Measurements from ENCODE around the gene ZSCAN25. TPM values are rescaled to one million over a fixed set of nuclear protein-coding genes. Genes with fewer than 3 reads are reported as not detected.

ZSCAN25 gene
- total and polyA plus RNA-seq, 4 donors, result 2.1 to 22.5 (median 11.8) TPM

- H3K27ac ChIP-seq (ENCODE audit: low read depth in 1 of 2, low read length in 2 of 2), result no peak overlapping the region
- ATAC-seq (ENCODE audit: low FRiP score) (no peak), DNase-seq (no peak)
- H3K4me1 ChIP-seq (ENCODE audit: control insufficient read depth in 1 of 2, insufficient read depth in 2 of 2, low read length in 2 of 2), result no peaks in the 10 kb centered on the region
- no peaks in the 10 kb centered on the region for H3K27me3 ChIP-seq (ENCODE audit: control insufficient read depth in 1 of 2, insufficient read depth in 2 of 2, low read length in 1 of 2)
- WGBS, 2 donors, result 95 to 96% methylated on average over 8 of the region's 8 CpGs
- H3K4me3 ChIP-seq (ENCODE audit: low read length in 2 of 2), result no peak overlapping the region
- no peaks in the 10 kb centered on the region for H3K36me3 ChIP-seq (ENCODE audit: control insufficient read depth in 1 of 2, insufficient read depth in 2 of 2, low read length in 1 of 2)
- H3K9me3 ChIP-seq (ENCODE audit: control insufficient read depth, low read length), result no peaks in the 10 kb centered on the region
- intact Hi-C loops (cut with DNase I), result no loop called here
Observed at GRCh38 chr7:99668541-99668940, 51.8 kb downstream of the ZSCAN25 start.

DNA sequence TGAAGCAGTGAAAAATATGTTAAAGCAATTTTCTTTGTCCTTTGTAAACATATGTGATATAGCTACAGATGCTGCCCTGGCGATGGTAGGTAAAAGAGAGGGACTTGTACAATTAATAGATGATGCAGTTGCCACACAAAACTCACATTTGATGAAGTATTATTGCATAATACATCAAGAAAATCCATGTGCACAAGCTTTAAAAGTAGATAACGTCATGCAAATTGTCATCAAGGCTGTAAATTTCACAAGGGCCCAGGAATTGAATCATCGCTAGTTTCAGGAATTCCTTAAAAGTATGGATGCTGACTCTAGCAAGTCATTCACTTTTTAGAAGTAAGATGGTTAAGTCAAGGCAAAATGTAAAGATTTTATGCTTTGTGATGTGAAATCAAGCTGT, 53.0 kb downstream of the ZSCAN25 start:
- H3K36me3 ChIP-seq (ENCODE audit: control insufficient read depth in 1 of 2, insufficient read depth in 2 of 2, low read length in 1 of 2), result no peaks in the 10 kb centered on the region
- H3K27me3 ChIP-seq (ENCODE audit: control insufficient read depth in 1 of 2, insufficient read depth in 2 of 2, low read length in 1 of 2), result no peaks in the 10 kb centered on the region
- intact Hi-C loops (cut with DNase I), result no loop called here
- ATAC-seq (ENCODE audit: low FRiP score) (no peak), DNase-seq (no peak)
- no peak overlapping the region for H3K4me3 ChIP-seq (ENCODE audit: low read length in 2 of 2)
- H3K4me1 ChIP-seq (ENCODE audit: control insufficient read depth in 1 of 2, insufficient read depth in 2 of 2, low read length in 2 of 2), result no peaks in the 10 kb centered on the region
- H3K9me3 ChIP-seq (ENCODE audit: control insufficient read depth, low read length), result no peaks in the 10 kb centered on the region
- H3K27ac ChIP-seq (ENCODE audit: low read depth in 1 of 2, low read length in 2 of 2), result no peak overlapping the region
- WGBS, 2 donors, result 86 to 89% methylated on average over 3 of the region's 3 CpGs

- ATAC-seq (ENCODE audit: low FRiP score), result no peak
- Histone ChIP-seq H3K27ac (ENCODE audit: low read depth in 1 of 2, low read length in 2 of 2) (no peak overlapping the region), H3K27me3 (ENCODE audit: control insufficient read depth in 1 of 2, insufficient read depth in 2 of 2, low read length in 1 of 2) (no peaks in the 10 kb centered on the region), H3K36me3 (ENCODE audit: control insufficient read depth in 1 of 2, insufficient read depth in 2 of 2, low read length in 1 of 2) (no peaks in the 10 kb centered on the region), H3K4me3 (ENCODE audit: low read length in 2 of 2) (no peak overlapping the region), H3K4me1 (ENCODE audit: control insufficient read depth in 1 of 2, insufficient read depth in 2 of 2, low read length in 2 of 2) (no peaks in the 10 kb centered on the region), H3K9me3 (ENCODE audit: control insufficient read depth, low read length) (no peaks in the 10 kb centered on the region)
- WGBS, 2 donors, result 91 to 93% methylated on average over 7 of the region's 7 CpGs
- intact Hi-C loops (cut with DNase I), result no loop called here
- no peak for DNase-seq
Observed at GRCh38 chr7:99672573-99672972, 55.8 kb downstream of the ZSCAN25 start.

- Histone ChIP-seq H3K9me3 (ENCODE audit: control insufficient read depth, low read length) (no peaks in the 10 kb centered on the region), H3K4me3 (ENCODE audit: low read length in 2 of 2) (no peak overlapping the region), H3K4me1 (ENCODE audit: control insufficient read depth in 1 of 2, insufficient read depth in 2 of 2, low read length in 2 of 2) (no peaks in the 10 kb centered on the region), H3K36me3 (ENCODE audit: control insufficient read depth in 1 of 2, insufficient read depth in 2 of 2, low read length in 1 of 2) (no peaks in the 10 kb centered on the region), H3K27ac (ENCODE audit: low read depth in 1 of 2, low read length in 2 of 2) (no peak overlapping the region), H3K27me3 (ENCODE audit: control insufficient read depth in 1 of 2, insufficient read depth in 2 of 2, low read length in 1 of 2) (no peaks in the 10 kb centered on the region)
- DNase-seq (no peak), ATAC-seq (ENCODE audit: low FRiP score) (no peak)
- 56 to 60% methylated on average over 2 of the region's 2 CpGs for WGBS, 2 donors
- intact Hi-C loops (cut with DNase I), result no loop called here
Observed at GRCh38 chr7:99674995-99675742, 58.4 kb downstream of the ZSCAN25 start.

GRCh38 chr7:99677013-99677647, 60.4 kb downstream of the ZSCAN25 start:
- no peak for ATAC-seq (ENCODE audit: low FRiP score)
- no peak overlapping the region for H3K4me3 ChIP-seq (ENCODE audit: low read length in 2 of 2)
- 80 to 86% methylated on average over 4 of the region's 4 CpGs for WGBS, 2 donors
- H3K4me1 ChIP-seq (ENCODE audit: control insufficient read depth in 1 of 2, insufficient read depth in 2 of 2, low read length in 2 of 2), result no peaks in the 10 kb centered on the region
- no peaks in the 10 kb centered on the region for H3K9me3 ChIP-seq (ENCODE audit: control insufficient read depth, low read length)
- DNase-seq, result no peak
- intact Hi-C loops (cut with DNase I), result no loop called here
- H3K27ac ChIP-seq (ENCODE audit: low read depth in 1 of 2, low read length in 2 of 2), result no peak overlapping the region
- H3K27me3 ChIP-seq (ENCODE audit: control insufficient read depth in 1 of 2, insufficient read depth in 2 of 2, low read length in 1 of 2), result no peaks in the 10 kb centered on the region
- H3K36me3 ChIP-seq (ENCODE audit: control insufficient read depth in 1 of 2, insufficient read depth in 2 of 2, low read length in 1 of 2), result no peaks in the 10 kb centered on the region

GRCh38 chr7:99677648-99678045, 60.9 kb downstream of the ZSCAN25 start:
- Histone ChIP-seq H3K27ac (ENCODE audit: low read depth in 1 of 2, low read length in 2 of 2) (no peak overlapping the region), H3K4me3 (ENCODE audit: low read length in 2 of 2) (no peak overlapping the region), H3K9me3 (ENCODE audit: control insufficient read depth, low read length) (no peaks in the 10 kb centered on the region), H3K27me3 (ENCODE audit: control insufficient read depth in 1 of 2, insufficient read depth in 2 of 2, low read length in 1 of 2) (no peaks in the 10 kb centered on the region), H3K36me3 (ENCODE audit: control insufficient read depth in 1 of 2, insufficient read depth in 2 of 2, low read length in 1 of 2) (no peaks in the 10 kb centered on the region), H3K4me1 (ENCODE audit: control insufficient read depth in 1 of 2, insufficient read depth in 2 of 2, low read length in 2 of 2) (no peaks in the 10 kb centered on the region)
- no peak for ATAC-seq (ENCODE audit: low FRiP score)
- intact Hi-C loops (cut with DNase I), result no loop called here
- DNase-seq, result no peak
- WGBS, 2 donors, result 86 to 91% methylated on average over 2 of the region's 2 CpGs

DNA sequence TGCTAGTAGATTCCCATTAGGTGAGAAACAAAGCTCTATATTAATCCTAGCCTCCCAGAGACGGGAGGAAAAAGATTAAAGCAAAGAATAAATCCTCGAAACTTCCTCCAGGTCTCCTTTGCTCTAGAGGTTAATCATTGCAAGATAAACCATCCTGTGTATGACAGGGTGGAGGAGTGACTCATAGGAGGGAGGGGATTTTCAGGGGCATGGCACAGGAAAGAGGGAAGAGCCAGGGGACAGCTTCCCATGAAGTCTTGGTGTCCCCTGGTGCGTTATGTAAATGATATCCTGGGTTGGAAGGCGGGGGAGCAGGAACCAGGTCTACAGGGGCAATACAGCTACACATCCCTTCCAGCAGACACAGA, 62.3 kb downstream of the ZSCAN25 start:
- Histone ChIP-seq H3K27me3 (ENCODE audit: control insufficient read depth in 1 of 2, insufficient read depth in 2 of 2, low read length in 1 of 2) (no peaks in the 10 kb centered on the region), H3K27ac (ENCODE audit: low read depth in 1 of 2, low read length in 2 of 2) (no peak overlapping the region), H3K9me3 (ENCODE audit: control insufficient read depth, low read length) (no peaks in the 10 kb centered on the region), H3K36me3 (ENCODE audit: control insufficient read depth in 1 of 2, insufficient read depth in 2 of 2, low read length in 1 of 2) (no peaks in the 10 kb centered on the region), H3K4me1 (ENCODE audit: control insufficient read depth in 1 of 2, insufficient read depth in 2 of 2, low read length in 2 of 2) (no peaks in the 10 kb centered on the region), H3K4me3 (ENCODE audit: low read length in 2 of 2) (no peak overlapping the region)
- intact Hi-C loops (cut with DNase I), result no loop called here
- WGBS, 2 donors, result 59 to 63% methylated on average over 4 of the region's 4 CpGs
- no peak for DNase-seq
- no peak for ATAC-seq (ENCODE audit: low FRiP score)

GRCh38 chr7:99679400-99680191, 62.9 kb downstream of the ZSCAN25 start, which contains the start of gene CYP3A5:
TSS of gene CYP3A5 (minus strand) at chr7:99679996. CDS start at chr7:99679896, 100 bp downstream.
- ATAC-seq (ENCODE audit: low FRiP score) (peak; percentile 83), DNase-seq (no peak)
- 68 to 75% methylated on average over 10 of the region's 10 CpGs for WGBS, 2 donors
- Histone ChIP-seq H3K27me3 (ENCODE audit: control insufficient read depth in 1 of 2, insufficient read depth in 2 of 2, low read length in 1 of 2) (no peaks in the 10 kb centered on the region), H3K4me1 (ENCODE audit: control insufficient read depth in 1 of 2, insufficient read depth in 2 of 2, low read length in 2 of 2) (no peaks in the 10 kb centered on the region), H3K4me3 (ENCODE audit: low read length in 2 of 2) (no peak within 1 kb of the TSS), H3K36me3 (ENCODE audit: control insufficient read depth in 1 of 2, insufficient read depth in 2 of 2, low read length in 1 of 2) (no peaks in the 10 kb centered on the region), H3K27ac (ENCODE audit: low read depth in 1 of 2, low read length in 2 of 2) (no peak within 1 kb of the TSS), H3K9me3 (ENCODE audit: control insufficient read depth, low read length) (no peaks in the 10 kb centered on the region)
- intact Hi-C loops (cut with DNase I), result no loop called here

All from aorta (tissue), 5 donors.